Liver (tissue), 9 donors: Measurements from ENCODE around the gene BCL2. TPM values are rescaled to one million over a fixed set of nuclear protein-coding genes. Genes with fewer than 3 reads are reported as not detected.

Experiments
- DNase-seq: peaks from one replicate; pipeline ENCODE4 v3.0.0-alpha.2; 2017; ENCODE audit warnings: low spot score
- H3K27ac ChIP-seq, 2 donors: one replicate each; pipeline ENCODE4 v1.7.0; 2013; ENCODE audit warnings: inconsistent platforms in 2 of 2, low read length in 2 of 2, control low read depth in 1 of 2, low read depth in 1 of 2, mild to moderate bottlenecking in 1 of 2
- H3K27me3 ChIP-seq, 4 donors: one replicate each; pipeline versions ENCODE4 v1.6.1 to v1.7.0; 2013; ENCODE audit warnings: low read length in 3 of 4, inconsistent platforms in 1 of 4, mild to moderate bottlenecking in 1 of 4, moderate library complexity in 1 of 4; ENCODE audit not compliant: control insufficient read depth in 4 of 4, insufficient read depth in 4 of 4
- H3K36me3 ChIP-seq, 4 donors: one replicate each; pipeline versions ENCODE4 v1.6.1 to v1.7.0; 2013; ENCODE audit warnings: low read length in 3 of 4, mild to moderate bottlenecking in 3 of 4, low read depth in 1 of 4, moderate library complexity in 1 of 4; ENCODE audit not compliant: control insufficient read depth in 4 of 4, insufficient read depth in 3 of 4
- H3K4me1 ChIP-seq, 4 donors: one replicate each; pipeline versions ENCODE4 v1.6.1 to v1.7.0; 2013; ENCODE audit warnings: low read length in 3 of 4, mild to moderate bottlenecking in 3 of 4, moderate library complexity in 1 of 4; ENCODE audit not compliant: control insufficient read depth in 4 of 4, insufficient read depth in 4 of 4
- H3K4me3 ChIP-seq, 3 donors: one replicate each; pipeline versions ENCODE4 v1.6.1 to v1.7.0; 2013; ENCODE audit warnings: low read length in 3 of 3, control low read depth in 1 of 3, low read depth in 1 of 3, mild to moderate bottlenecking in 1 of 3
- H3K9ac ChIP-seq, 2 donors: one replicate each; pipeline ENCODE4 v1.7.0; 2013; ENCODE audit warnings: low read length in 2 of 2, mild to moderate bottlenecking in 2 of 2, moderate library complexity in 2 of 2, control low read depth in 1 of 2, low read depth in 1 of 2
- H3K9me3 ChIP-seq, 4 donors: one replicate each; pipeline versions ENCODE4 v1.6.1 to v1.7.0; 2013; ENCODE audit warnings: low read length in 3 of 4; ENCODE audit not compliant: control insufficient read depth in 4 of 4
- EGR1 ChIP-seq, 2 donors: IDR thresholded peaks; 2 replicates each; pipeline ENCODE4 v1.6.1; 2016 to 2018; ENCODE audit warnings: antibody characterized with exemption in 2 of 2, low read depth in 2 of 2
- FOXA2 ChIP-seq: IDR thresholded peaks from 2 replicates; pipeline ENCODE4 v1.6.1; 2016; ENCODE audit warnings: antibody characterized with exemption
- GABPA ChIP-seq, 2 donors: IDR thresholded peaks in 1 of 2; conservative IDR thresholded peaks in 1 of 2; 2 replicates each; pipeline ENCODE4 v1.6.1; 2016; ENCODE audit warnings: antibody characterized with exemption in 2 of 2, mild to moderate bottlenecking in 1 of 2, moderate library complexity in 1 of 2
- HNF4A ChIP-seq, 2 donors: conservative IDR thresholded peaks; 2 replicates each; pipeline ENCODE4 v1.6.1; 2016; ENCODE audit warnings: antibody characterized with exemption in 2 of 2, mild to moderate bottlenecking in 2 of 2
- HNF4G ChIP-seq: IDR thresholded peaks from 2 replicates; pipeline ENCODE4 v1.6.1; 2016; ENCODE audit warnings: antibody characterized with exemption
- MAX ChIP-seq: IDR thresholded peaks from 2 replicates; pipeline ENCODE4 v1.6.1; 2016; ENCODE audit warnings: antibody characterized with exemption
- NR2F2 ChIP-seq: IDR thresholded peaks from 2 replicates; pipeline ENCODE4 v1.6.1; 2016; ENCODE audit warnings: antibody characterized with exemption
- RAD21 ChIP-seq, 2 donors: IDR thresholded peaks; 2 replicates each; pipeline ENCODE4 v1.6.1; 2016; ENCODE audit warnings: antibody characterized with exemption in 2 of 2, mild to moderate bottlenecking in 2 of 2
- REST ChIP-seq: IDR thresholded peaks from 2 replicates; pipeline ENCODE4 v1.6.1; 2016; ENCODE audit warnings: antibody characterized with exemption, mild to moderate bottlenecking
- RXRA ChIP-seq, 2 donors: IDR thresholded peaks; 2 replicates each; pipeline ENCODE4 v1.6.1; 2017 to 2018; ENCODE audit warnings: antibody characterized with exemption in 2 of 2, mild to moderate bottlenecking in 1 of 2
- SP1 ChIP-seq: IDR thresholded peaks from 2 replicates; pipeline ENCODE4 v1.6.1; 2018; ENCODE audit warnings: antibody characterized with exemption, mild to moderate bottlenecking
- TAF1 ChIP-seq: conservative IDR thresholded peaks from 2 replicates; pipeline ENCODE4 v1.6.1; 2016; ENCODE audit warnings: antibody characterized with exemption, mild to moderate bottlenecking
- YY1 ChIP-seq: IDR thresholded peaks from 2 replicates; pipeline ENCODE4 v1.6.1; 2016; ENCODE audit warnings: antibody characterized with exemption, mild to moderate bottlenecking
- ZBTB33 ChIP-seq: IDR thresholded peaks from 2 replicates; pipeline ENCODE4 v1.6.1; 2016; ENCODE audit warnings: antibody characterized with exemption
- WGBS: extraction: QIAGEN DNeasy Blood & Tissue Kit; methylation state at CpG from one replicate; pipeline ENCODE4 v1.1.7; 2013; 5-methylcytosine and 5-hydroxymethylcytosine counted together
- polyA plus RNA-seq, 2 donors: library from polyadenylated mRNA; stranded (reverse) in 1 of 2; unstranded in 1 of 2; fragments of 200-250 nt in 1 of 2; fragments of >200 nt in 1 of 2; fragmentation: Nextera tagmentation in 1 of 2; extraction: Ambion mirVana in 1 of 2; gene quantifications; one replicate each; pipeline versions ENCODE4 v1.2.1 to v1.2.3, GENCODE V29; 2013 to 2015
- total RNA-seq, 2 donors: library from RNA; depleted of rRNA; stranded (reverse); fragments of >200 nt; gene quantifications; one replicate each; pipeline ENCODE4 v1.2.3, GENCODE V29; 2014
- TF ChIP-seq, protein P1 (sequence below): fragments of 150-350 bp; IDR thresholded peaks from 2 replicates; pipeline ENCODE4 v1.5.1; 2017; ENCODE audit warnings: improper control_type of control experiment, low read depth, low read length; ENCODE audit not compliant: missing input control
- TF ChIP-seq, protein P2 (sequence below): IDR thresholded peaks from 2 replicates; pipeline ENCODE4 v1.6.1; 2016; ENCODE audit warnings: antibody characterized with exemption
- donor health status: healthy.
- donor health status: healthy.
- donor health status: healthy.
- donor health status: healthy.
- donor health status: healthy.

Gene BCL2
- total and polyA plus RNA-seq, 4 donors: 0.40 to 3.9 (median 1.4) TPM

GRCh38 chr18:63234841-63235240 lies 84.7 kb downstream of the BCL2 start:
- no peak for DNase-seq
- H3K27ac ChIP-seq: no peak overlapping the region
- no peak overlapping the region for H3K9ac ChIP-seq
- WGBS: 62% methylated on average over 3 of the region's 3 CpGs
- H3K4me3 ChIP-seq: no peak overlapping the region
- H3K4me1 ChIP-seq: peaks cover 1 to 8% (median 4%) of the 10 kb centered on the region in 4 donors
- no peaks in the 10 kb centered on the region for H3K9me3 ChIP-seq
- H3K27me3 ChIP-seq: no peaks in the 10 kb centered on the region
- no peaks in the 10 kb centered on the region for H3K36me3 ChIP-seq
- TF ChIP-seq EGR1 (IDR thresholded peaks at IDR 0.05; ENCODE audit: low read depth in 2 of 2) (no peak), REST (no peak), SP1 (no peak), MAX (no peak), RXRA (IDR thresholded peaks at IDR 0.05) (no peak), HNF4G (no peak)
- TF ChIP-seq, protein P1, sequence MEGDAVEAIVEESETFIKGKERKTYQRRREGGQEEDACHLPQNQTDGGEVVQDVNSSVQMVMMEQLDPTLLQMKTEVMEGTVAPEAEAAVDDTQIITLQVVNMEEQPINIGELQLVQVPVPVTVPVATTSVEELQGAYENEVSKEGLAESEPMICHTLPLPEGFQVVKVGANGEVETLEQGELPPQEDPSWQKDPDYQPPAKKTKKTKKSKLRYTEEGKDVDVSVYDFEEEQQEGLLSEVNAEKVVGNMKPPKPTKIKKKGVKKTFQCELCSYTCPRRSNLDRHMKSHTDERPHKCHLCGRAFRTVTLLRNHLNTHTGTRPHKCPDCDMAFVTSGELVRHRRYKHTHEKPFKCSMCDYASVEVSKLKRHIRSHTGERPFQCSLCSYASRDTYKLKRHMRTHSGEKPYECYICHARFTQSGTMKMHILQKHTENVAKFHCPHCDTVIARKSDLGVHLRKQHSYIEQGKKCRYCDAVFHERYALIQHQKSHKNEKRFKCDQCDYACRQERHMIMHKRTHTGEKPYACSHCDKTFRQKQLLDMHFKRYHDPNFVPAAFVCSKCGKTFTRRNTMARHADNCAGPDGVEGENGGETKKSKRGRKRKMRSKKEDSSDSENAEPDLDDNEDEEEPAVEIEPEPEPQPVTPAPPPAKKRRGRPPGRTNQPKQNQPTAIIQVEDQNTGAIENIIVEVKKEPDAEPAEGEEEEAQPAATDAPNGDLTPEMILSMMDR: no peak

- H3K27ac ChIP-seq: no peak overlapping the region
- DNase-seq: no peak
- no peaks in the 10 kb centered on the region for H3K9me3 ChIP-seq
- WGBS: 95% methylated on average over 5 of the region's 5 CpGs
- no peak overlapping the region for H3K9ac ChIP-seq
- H3K4me1 ChIP-seq: peaks cover 1 to 8% (median 4%) of the 10 kb centered on the region in 4 donors
- no peaks in the 10 kb centered on the region for H3K36me3 ChIP-seq
- no peak overlapping the region for H3K4me3 ChIP-seq
- TF ChIP-seq EGR1 (IDR thresholded peaks at IDR 0.05; ENCODE audit: low read depth in 2 of 2) (no peak), NR2F2 (no peak), YY1 (no peak), RAD21 (IDR thresholded peaks at IDR 0.05) (no peak), GABPA (IDR thresholded peaks at IDR 0.05 in 1 of 2, conservative IDR thresholded peaks at IDR 0.05 in 1 of 2) (no peak), HNF4A (conservative IDR thresholded peaks at IDR 0.05) (no peak), FOXA2 (no peak), SP1 (no peak), MAX (no peak), ZBTB33 (no peak), HNF4G (no peak), TAF1 (no peak), RXRA (IDR thresholded peaks at IDR 0.05) (no peak)
- TF ChIP-seq, protein P1: no peak
- TF ChIP-seq, protein P2, sequence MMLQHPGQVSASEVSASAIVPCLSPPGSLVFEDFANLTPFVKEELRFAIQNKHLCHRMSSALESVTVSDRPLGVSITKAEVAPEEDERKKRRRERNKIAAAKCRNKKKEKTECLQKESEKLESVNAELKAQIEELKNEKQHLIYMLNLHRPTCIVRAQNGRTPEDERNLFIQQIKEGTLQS: no peak
- H3K27me3 ChIP-seq: no peaks in the 10 kb centered on the region
Measured at GRCh38 chr18:63234432-63234831, 85.1 kb downstream of the BCL2 start.
